LNCAP (cell line): ENCODE data around the gene PAPPA2.

ENCODE experiments used
- TF ChIP-seq, protein P1 (sequence below): fragments of 450-650 bp; IDR thresholded peaks from 2 replicates; pipeline ENCODE4 v1.5.1; 2017; ENCODE audit warnings: mild to moderate bottlenecking

The PAPPA2 gene

DNA sequence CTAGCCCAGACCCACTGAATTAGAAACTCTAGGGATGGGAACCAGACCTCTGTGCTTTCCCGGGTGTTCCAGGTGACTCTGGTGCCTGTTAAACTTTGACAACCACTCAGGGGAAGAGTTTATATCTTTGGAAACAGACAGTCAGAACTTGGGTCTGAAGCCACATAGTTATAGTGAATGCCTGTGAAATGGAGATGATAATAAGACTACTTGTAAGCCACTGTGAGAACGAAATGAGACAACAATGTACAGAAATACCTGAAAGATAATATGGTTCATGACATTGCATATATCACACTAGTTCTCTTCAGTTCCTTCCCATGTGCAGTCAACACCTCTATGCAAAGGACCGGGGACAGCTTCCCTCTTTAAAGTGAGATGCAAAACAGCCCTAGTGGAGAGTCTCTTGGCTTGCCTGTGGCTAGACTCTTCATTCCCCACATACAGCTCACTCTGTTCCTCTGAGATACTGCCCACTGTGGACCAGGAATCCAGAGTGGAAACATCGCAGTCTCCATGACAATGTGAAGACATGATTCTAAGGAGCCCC, 414.1 kb downstream of the PAPPA2 start:
- TF ChIP-seq, protein P1, sequence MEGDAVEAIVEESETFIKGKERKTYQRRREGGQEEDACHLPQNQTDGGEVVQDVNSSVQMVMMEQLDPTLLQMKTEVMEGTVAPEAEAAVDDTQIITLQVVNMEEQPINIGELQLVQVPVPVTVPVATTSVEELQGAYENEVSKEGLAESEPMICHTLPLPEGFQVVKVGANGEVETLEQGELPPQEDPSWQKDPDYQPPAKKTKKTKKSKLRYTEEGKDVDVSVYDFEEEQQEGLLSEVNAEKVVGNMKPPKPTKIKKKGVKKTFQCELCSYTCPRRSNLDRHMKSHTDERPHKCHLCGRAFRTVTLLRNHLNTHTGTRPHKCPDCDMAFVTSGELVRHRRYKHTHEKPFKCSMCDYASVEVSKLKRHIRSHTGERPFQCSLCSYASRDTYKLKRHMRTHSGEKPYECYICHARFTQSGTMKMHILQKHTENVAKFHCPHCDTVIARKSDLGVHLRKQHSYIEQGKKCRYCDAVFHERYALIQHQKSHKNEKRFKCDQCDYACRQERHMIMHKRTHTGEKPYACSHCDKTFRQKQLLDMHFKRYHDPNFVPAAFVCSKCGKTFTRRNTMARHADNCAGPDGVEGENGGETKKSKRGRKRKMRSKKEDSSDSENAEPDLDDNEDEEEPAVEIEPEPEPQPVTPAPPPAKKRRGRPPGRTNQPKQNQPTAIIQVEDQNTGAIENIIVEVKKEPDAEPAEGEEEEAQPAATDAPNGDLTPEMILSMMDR: no peak

DNA sequence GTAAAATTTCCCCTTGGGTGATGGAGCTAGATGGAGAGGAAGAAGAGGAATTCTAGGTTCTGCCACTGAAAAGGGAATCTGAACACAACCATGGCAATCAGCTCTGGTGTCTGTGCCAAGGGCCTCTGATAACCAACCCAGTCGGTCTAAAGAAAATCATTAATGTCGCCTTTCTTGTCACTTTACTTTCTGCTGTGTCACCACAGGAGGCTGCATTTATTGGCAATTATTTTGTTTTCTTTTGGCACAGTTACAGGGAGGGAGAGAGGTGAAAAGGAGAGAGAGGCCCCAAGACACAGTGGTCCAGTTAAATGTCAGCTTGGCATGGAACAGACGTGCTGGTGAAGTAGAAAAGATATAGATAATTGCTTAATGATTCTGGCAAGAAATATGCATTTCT, 414.6 kb downstream of the PAPPA2 start:
- TF ChIP-seq, protein P1: no peak

DNA sequence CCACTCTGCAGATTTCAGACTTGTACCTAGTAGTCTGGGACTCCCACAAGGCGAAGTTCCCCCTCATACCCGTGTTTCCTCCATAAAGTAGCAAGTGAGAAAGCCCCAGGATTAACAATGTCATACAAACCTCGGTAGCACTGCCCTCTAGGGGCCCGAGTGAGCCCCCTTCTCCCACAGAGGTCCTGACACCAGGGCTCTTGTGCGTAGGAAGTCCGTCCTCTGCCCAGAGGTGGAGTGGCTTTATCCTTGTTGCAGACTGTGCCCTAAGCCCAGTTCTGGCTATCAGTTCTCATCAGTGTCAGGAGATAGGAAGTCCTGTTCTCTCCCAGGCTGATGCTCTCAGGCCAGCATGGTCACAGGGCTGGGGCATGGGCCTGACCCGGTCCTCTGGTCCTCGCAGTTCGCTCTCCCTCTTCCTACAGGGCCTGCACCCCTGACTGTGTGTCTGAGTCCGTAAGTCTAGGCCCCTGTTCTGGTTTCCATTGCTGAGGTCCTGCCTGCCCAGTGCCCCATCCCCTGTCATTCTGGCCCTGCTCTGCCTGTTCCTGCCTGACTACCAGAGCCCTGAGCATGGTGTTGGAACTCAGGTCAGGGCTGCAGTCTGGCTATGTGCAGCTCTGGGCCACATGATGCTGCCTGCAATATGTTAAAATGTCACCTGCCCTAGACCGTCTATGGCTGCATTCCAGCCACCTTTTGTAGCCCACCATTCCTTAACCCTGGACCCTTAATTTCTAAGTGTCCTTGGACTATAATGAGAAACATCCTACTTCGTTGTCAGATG, 416.0 kb downstream of the PAPPA2 start:
- TF ChIP-seq, protein P1: no peak; the same call in 1 of the 2 replicates

DNA sequence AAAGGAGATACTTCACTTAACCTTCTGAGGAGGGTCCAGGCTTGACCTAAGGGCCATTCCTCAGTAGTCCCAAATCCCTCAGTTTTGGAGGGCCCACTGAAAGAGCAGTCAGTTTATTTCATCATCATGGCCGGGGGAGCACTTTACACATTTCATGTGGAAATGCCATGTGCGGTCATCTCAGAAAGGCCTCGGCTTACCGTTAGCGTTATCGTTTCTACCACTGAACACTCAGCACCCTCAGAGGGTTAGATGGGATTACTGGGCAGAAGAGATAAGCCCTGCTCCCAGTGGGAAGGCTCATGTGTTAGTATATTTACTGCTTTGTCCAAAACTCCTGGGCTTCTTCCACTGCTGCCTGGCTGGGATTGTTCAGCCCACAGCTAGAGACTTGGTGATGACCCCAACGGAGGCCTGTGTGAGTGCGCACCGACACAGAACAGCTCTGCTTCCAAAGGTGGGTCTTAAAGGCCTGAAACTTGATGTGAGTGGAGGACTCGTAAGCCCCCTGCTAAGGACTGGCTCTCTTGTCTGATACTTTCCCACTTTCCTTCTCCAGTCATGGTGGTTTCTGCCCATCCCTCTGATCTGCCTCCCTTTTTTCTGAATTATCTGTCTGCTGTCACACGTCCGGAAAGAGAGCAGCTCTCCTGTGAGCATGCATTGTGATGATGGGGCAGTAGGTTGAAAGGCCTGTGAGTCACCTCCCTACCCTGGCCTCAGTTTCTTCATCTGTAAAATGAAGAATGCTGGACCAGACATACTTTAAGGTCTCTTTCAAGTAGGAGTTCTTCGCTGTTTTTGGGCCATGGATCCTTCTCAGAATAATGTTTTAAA, 417.0 kb downstream of the PAPPA2 start:
- TF ChIP-seq, protein P1: no peak

DNA sequence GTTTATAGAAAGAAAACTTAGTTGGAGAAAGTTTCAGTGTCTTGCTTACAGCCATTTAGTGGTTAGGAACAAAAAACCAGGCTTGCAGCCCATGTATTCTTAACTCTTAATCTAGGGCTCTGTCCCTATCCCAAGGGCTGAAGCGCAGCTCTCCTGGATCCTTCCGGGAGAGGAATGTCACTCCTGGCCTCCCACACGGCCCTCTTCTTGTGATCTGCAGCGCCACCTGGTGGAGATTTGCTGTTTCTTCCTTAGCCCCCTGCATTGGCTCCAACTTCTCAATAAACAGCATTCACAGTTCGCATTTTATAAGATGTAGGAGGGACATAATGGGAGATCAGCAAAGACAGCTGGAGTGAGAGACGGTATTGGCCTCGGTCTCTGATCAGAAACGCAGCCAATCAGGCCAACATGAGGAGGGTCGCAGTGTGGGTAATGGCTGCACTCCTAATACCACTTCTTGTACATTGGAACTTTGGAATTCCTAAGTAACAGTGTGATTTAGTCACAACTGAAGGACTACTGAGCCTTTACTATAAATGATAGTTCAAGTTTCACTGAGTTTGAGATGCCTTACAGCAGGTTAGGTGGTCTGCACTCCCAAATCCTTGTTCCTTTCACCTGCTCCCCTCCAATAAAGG, 418.1 kb downstream of the PAPPA2 start:
- TF ChIP-seq, protein P1: peak; percentile 92

DNA sequence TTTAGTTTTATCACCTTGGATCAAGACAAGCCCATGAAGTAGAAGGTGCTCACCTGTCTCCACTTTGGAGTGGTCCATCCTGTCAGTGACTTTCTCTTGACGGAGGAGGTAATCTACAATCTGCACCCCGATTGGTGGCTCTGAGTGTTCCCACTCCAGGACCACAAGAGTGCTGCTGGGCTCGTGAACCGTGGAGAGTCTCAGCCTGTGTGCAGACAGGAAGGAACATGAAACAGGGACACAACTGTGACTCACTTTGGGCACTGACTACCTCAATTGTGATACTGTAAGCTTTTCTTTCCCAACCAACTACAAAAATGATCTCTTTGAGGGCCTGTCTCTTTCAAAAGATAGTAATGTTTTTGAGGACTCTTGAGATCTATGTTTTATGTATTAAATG, 421.3 kb downstream of the PAPPA2 start:
- TF ChIP-seq, protein P1: no peak

- TF ChIP-seq, protein P1: no peak
Measured at GRCh38 chr1:176884911-176885310, 421.9 kb downstream of the PAPPA2 start.
